MCF 10A (cell line): ENCODE results near the gene IL20RA. TPM values are rescaled to one million over a fixed set of nuclear protein-coding genes. Genes with fewer than 3 reads are reported as not detected.

Experiments used
- BruUV-seq: library from RNA; stranded (reverse); fragments of 400-500 nt; replicated peaks from 2 replicates; lab custom pipeline; 2021; lab: Mats Ljungman, UMichigan
- CTCF ChIA-PET: fragments of 300-600 bp; sonication (Branson Sonifier 250); formaldehyde crosslinking; extraction: SDS; loops from one replicate; lab custom pipeline; 2021; ENCODE audit warnings: antibody characterized with exemption, inconsistent platforms; lab: Yijun Ruan, JAX
- POLR2A ChIA-PET: fragments of 300-600, 350-650 bp; sonication (Branson Sonifier 250); formaldehyde crosslinking; extraction: SDS; loops from one replicate; lab custom pipeline; 2020; ENCODE audit warnings: antibody characterized with exemption, inconsistent platforms; lab: Yijun Ruan, JAX
- DNase-seq: peaks from one replicate; pipeline ENCODE4 v3.0.0-alpha.2; 2018; ENCODE audit not compliant: unreplicated experiment
- H3K27ac Mint-ChIP-seq: one replicate; pipeline ENCODE4 v1.8.0; 2022; ENCODE audit warnings: mild to moderate bottlenecking, low read depth, mixed read lengths; ENCODE audit not compliant: unreplicated experiment
- H3K27me3 Mint-ChIP-seq: one replicate; pipeline ENCODE4 v1.8.0; 2022; ENCODE audit warnings: mixed read lengths; ENCODE audit not compliant: insufficient read depth, unreplicated experiment
- H3K36me3 Mint-ChIP-seq: one replicate; pipeline ENCODE4 v1.8.0; 2022; ENCODE audit warnings: mild to moderate bottlenecking, moderate library complexity, mixed read lengths; ENCODE audit not compliant: insufficient read depth, unreplicated experiment
- H3K4me1 Mint-ChIP-seq: one replicate; pipeline ENCODE4 v1.8.0; 2022; ENCODE audit warnings: mixed read lengths; ENCODE audit not compliant: insufficient read depth, unreplicated experiment
- H3K4me3 Mint-ChIP-seq: one replicate; pipeline ENCODE4 v1.8.0; 2022; ENCODE audit warnings: mild to moderate bottlenecking, moderate library complexity, mixed read lengths; ENCODE audit not compliant: unreplicated experiment
- H3K9me3 Mint-ChIP-seq: one replicate; pipeline ENCODE4 v1.8.0; 2022; ENCODE audit warnings: mixed read lengths; ENCODE audit not compliant: unreplicated experiment
- intact Hi-C: fragments of 100-400 bp; cut with micrococcal nuclease; formaldehyde crosslinking; loops from 2 replicates; pipeline ENCODE4 v1.14.1; 2022
- total RNA-seq: library from RNA; stranded (reverse); gene quantifications from 2 replicates; pipeline ENCODE4 v1.2.3, GENCODE V29; 2022
- TF ChIP-seq, protein P1 (sequence below): fragments of 200-600 bp; IDR thresholded peaks from one replicate; pipeline ENCODE4 v1.8.0; 2022; ENCODE audit warnings: antibody characterized with exemption, mild to moderate bottlenecking; ENCODE audit not compliant: unreplicated experiment

Gene IL20RA
- total RNA-seq, 1 experiment from 2014 or later = 0.23 TPM

DNA sequence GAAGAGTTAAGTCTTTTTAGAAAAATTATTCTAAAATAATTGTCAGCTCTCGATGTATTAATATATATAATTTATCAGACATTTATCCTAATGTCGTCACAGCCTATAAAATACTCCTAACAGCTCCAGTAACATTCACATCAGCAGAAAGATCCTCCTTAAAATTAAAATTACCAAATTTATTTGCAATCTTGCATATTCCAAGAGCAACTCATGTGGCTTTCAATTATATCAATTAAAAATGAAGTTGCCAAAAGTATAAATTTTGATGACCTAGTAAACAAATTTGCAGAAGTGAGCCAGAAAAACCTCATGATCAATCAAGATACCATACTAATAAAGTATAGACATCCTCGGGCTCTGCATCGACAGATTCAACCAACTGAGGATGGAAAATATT lies 60.2 kb downstream of the IL20RA start:
- H3K9me3 Mint-ChIP-seq = no peaks in the 10 kb centered on the region
- POLR2A ChIA-PET = interaction anchor here (0.6 kb wide), 1 partner anchor 79 kb away, joined by 3 read pairs; no protein-coding TSS in a partner anchor
- no peak overlapping the region for H3K4me3 Mint-ChIP-seq
- no peaks in the 10 kb centered on the region for H3K36me3 Mint-ChIP-seq
- H3K27me3 Mint-ChIP-seq = peaks cover 18% of the 10 kb centered on the region
- TF ChIP-seq, protein P1, sequence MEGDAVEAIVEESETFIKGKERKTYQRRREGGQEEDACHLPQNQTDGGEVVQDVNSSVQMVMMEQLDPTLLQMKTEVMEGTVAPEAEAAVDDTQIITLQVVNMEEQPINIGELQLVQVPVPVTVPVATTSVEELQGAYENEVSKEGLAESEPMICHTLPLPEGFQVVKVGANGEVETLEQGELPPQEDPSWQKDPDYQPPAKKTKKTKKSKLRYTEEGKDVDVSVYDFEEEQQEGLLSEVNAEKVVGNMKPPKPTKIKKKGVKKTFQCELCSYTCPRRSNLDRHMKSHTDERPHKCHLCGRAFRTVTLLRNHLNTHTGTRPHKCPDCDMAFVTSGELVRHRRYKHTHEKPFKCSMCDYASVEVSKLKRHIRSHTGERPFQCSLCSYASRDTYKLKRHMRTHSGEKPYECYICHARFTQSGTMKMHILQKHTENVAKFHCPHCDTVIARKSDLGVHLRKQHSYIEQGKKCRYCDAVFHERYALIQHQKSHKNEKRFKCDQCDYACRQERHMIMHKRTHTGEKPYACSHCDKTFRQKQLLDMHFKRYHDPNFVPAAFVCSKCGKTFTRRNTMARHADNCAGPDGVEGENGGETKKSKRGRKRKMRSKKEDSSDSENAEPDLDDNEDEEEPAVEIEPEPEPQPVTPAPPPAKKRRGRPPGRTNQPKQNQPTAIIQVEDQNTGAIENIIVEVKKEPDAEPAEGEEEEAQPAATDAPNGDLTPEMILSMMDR = no peak
- no peak overlapping the region for H3K27ac Mint-ChIP-seq
- no TSS peak for BruUV-seq
- H3K4me1 Mint-ChIP-seq = peaks cover 11% of the 10 kb centered on the region
- CTCF ChIA-PET = interaction anchor here (0.6 to 0.8 kb wide), 3 partner anchors 25 to 192 kb away, joined by 3 to 4 read pairs (median 3); partner anchors contain the start of gene MAP3K5
- intact Hi-C loops = no loop called here
- DNase-seq = no peak

DNA sequence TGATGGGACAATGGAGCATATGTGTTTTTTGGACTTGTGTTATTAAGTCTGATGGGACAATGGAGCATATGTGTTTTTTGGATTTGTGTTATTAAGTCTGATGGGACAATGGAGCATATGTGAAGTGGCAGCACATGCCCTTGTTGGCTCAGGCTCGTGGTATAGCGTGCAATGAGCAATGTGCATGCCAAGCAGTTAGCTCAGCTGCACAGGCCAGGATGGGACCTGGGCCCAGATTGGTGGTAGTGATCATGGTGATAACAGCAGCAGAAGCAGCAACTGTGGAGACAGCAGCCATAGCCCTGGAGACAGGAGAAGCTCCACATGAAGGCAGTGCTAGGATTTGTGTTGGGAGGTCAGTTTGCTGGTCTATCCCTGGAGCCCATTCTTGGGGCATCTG lies 61.1 kb downstream of the IL20RA start:
- H3K27ac Mint-ChIP-seq = no peak overlapping the region
- CTCF ChIA-PET = interaction anchor here (0.8 to 1.2 kb wide), 2 partner anchors 12 to 192 kb away, joined by 3 to 4 read pairs; partner anchors contain the start of gene MAP3K5
- H3K27me3 Mint-ChIP-seq = peaks cover 14% of the 10 kb centered on the region
- peaks cover 7% of the 10 kb centered on the region for H3K4me1 Mint-ChIP-seq
- no peaks in the 10 kb centered on the region for H3K36me3 Mint-ChIP-seq
- no peak overlapping the region for H3K4me3 Mint-ChIP-seq
- no peak for DNase-seq
- no TSS peak for BruUV-seq
- intact Hi-C loops = no loop called here
- POLR2A ChIA-PET = interaction anchor here (1.4 kb wide), 1 partner anchor 15 kb away, joined by 10 read pairs; no protein-coding TSS in a partner anchor
- H3K9me3 Mint-ChIP-seq = no peaks in the 10 kb centered on the region
- TF ChIP-seq, protein P1 = no peak

DNA sequence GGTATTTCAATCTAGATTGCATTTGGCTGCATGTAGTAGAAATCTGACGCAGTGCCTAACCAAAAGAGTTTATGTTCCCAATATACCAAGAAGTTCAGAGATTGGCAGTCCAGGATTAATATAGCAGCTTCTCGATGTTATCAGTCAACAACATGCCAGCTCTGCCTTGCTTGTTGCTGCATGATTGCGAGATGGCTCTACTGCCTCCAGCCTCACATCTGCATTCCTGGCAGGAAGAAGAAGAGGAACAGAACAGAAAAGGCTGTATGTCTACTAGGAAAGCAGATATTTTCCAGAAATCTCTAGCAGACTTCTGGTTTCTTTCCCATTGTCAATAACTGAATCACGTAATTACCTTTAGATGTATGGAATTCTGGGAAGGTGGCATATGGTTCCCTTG lies 61.8 kb downstream of the IL20RA start:
- no peaks in the 10 kb centered on the region for H3K9me3 Mint-ChIP-seq
- ChIA-PET CTCF (interaction anchor here (0.6 to 1.2 kb wide), 5 partner anchors 11 to 619 kb away, joined by 3 to 4 read pairs (median 4); no protein-coding TSS in a partner anchor), POLR2A (interaction anchor here (0.6 to 1.4 kb wide), 3 partner anchors 11 to 55 kb away, joined by 3 to 10 read pairs (median 3); no protein-coding TSS in a partner anchor)
- intact Hi-C loops = no loop called here
- no peak overlapping the region for H3K4me3 Mint-ChIP-seq
- H3K4me1 Mint-ChIP-seq = peaks cover 7% of the 10 kb centered on the region
- DNase-seq = no peak
- TF ChIP-seq, protein P1 = no peak
- peaks cover 6% of the 10 kb centered on the region for H3K27me3 Mint-ChIP-seq
- BruUV-seq = no TSS peak
- H3K36me3 Mint-ChIP-seq = no peaks in the 10 kb centered on the region
- no peak overlapping the region for H3K27ac Mint-ChIP-seq

DNA sequence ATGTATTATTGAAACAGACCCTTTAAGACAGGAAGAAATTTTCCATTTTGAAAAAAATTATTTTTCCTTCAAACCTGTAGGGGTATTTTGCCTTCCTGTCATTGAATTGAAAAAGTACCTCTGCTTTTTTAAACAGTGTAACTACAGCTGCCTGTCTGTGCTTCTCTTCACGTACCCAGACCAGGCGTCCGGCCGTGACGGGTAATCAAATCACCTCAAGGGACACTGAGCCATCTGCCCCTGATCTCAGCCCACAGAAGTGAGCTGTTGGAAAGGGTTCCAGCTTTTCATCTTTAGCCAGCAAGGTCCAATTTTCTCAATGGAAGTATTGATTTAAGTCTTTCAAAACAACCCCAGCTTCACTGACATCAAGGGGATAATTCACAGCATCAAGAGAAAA lies 64.7 kb downstream of the IL20RA start:
- CTCF ChIA-PET = interaction anchor here (1.7 to 1.8 kb wide), 2 partner anchors 9 to 11 kb away, joined by 7 to 8 read pairs; no protein-coding TSS in a partner anchor
- DNase-seq = no peak

More for the DNA sequence above, 64.7 kb downstream of the IL20RA start:
- Mint-ChIP-seq H3K27ac (no peak overlapping the region), H3K4me3 (no peak overlapping the region), H3K27me3 (no peaks in the 10 kb centered on the region), H3K9me3 (no peaks in the 10 kb centered on the region), H3K36me3 (no peaks in the 10 kb centered on the region), H3K4me1 (peaks cover 7% of the 10 kb centered on the region)
- POLR2A ChIA-PET = interaction anchor here (0.7 to 1.3 kb wide), 2 partner anchors 8 to 206 kb away, joined by 3 read pairs; no protein-coding TSS in a partner anchor
- intact Hi-C loops = no loop called here
- no TSS peak for BruUV-seq
- TF ChIP-seq, protein P1 = no peak
